ENCODE measurements around the gene PHF13. TPM values are rescaled to one million over a fixed set of nuclear protein-coding genes. Genes with fewer than 3 reads are reported as not detected.

Gene PHF13
- total RNA-seq, 3 donors from 2014 or later (not counting 1 experiment from before 2014, with no cell fraction given), result 7.3 to 14.2 (median 10.9) TPM

DNA sequence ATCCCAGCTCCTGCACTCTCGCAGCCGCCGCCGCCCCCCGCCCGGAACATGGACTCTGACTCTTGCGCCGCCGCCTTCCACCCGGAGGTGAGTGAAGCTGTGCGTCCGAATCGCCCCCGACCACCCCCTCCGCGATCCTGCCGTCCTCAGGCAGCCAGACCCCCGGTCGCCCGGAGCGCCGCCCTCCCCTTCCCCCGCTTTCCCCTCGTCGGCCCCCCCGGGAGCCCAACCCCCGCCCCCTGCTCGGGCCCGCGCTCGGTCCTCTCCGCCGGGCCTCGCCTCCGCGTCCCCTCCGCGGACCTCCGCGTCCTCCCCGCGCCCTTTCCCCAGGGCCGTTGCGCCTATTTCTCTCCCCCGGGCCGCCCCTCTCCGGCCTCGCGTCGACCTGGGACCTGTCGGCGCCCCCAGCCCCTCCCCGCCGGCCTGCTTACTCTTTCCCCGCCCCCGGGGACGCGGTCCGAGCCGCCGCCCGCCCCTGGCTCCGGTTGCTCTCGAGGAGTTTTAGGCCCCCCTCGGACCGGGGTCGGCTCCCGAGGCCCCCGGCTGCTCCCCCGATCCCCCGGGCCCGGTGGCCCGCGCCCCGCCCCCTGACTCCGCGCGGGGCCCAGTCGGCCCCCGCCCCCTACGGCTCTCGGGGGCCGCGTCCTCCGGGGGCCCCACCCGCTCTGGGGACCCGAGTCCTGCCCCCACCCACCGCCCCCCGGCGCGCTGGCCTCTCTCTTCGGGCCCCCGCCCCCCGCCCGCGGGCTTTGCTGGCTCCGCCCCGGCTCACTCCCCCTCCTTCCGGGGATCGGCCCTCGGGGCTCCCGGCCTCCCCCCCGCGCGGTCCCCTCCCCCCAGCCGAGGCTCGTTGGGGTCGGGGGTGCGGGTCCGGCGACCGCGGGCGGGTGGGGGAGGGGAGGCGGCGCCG lies 743 bp downstream of the PHF13 start:
- Mint-ChIP-seq H3K36me3 (no peaks in the 10 kb centered on the region), H3K4me3 (peak overlapping the region; percentile 81), H3K9me3 (no peaks in the 10 kb centered on the region), H3K27me3 (ENCODE audit: low read depth in 2 of 2) (no peaks in the 10 kb centered on the region), H3K4me1 (peaks cover 7 to 14% of the 10 kb centered on the region in 2 donors), H3K27ac (no peak overlapping the region)
- H3K4me3 ChIP-seq (ENCODE audit: low read length), result peak overlapping the region; percentile 34
- no peaks in the 10 kb centered on the region for H3K9me3 ChIP-seq (ENCODE audit: control insufficient read depth, insufficient read depth, low read length)
- H3K36me3 ChIP-seq (ENCODE audit: control insufficient read depth, insufficient read depth, low read length), result no peaks in the 10 kb centered on the region
- TF ChIP-seq, protein P1, sequence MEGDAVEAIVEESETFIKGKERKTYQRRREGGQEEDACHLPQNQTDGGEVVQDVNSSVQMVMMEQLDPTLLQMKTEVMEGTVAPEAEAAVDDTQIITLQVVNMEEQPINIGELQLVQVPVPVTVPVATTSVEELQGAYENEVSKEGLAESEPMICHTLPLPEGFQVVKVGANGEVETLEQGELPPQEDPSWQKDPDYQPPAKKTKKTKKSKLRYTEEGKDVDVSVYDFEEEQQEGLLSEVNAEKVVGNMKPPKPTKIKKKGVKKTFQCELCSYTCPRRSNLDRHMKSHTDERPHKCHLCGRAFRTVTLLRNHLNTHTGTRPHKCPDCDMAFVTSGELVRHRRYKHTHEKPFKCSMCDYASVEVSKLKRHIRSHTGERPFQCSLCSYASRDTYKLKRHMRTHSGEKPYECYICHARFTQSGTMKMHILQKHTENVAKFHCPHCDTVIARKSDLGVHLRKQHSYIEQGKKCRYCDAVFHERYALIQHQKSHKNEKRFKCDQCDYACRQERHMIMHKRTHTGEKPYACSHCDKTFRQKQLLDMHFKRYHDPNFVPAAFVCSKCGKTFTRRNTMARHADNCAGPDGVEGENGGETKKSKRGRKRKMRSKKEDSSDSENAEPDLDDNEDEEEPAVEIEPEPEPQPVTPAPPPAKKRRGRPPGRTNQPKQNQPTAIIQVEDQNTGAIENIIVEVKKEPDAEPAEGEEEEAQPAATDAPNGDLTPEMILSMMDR (IDR thresholded peaks at IDR 0.05), result no peak
- ATAC-seq (peak in 1 of 3 donors; percentile 5), DNase-seq (peak; percentile 43 to 65)
- no peaks in the 10 kb centered on the region for H3K27me3 ChIP-seq (ENCODE audit: control insufficient read depth, insufficient read depth, low read length)
- intact Hi-C loops (cut with micrococcal nuclease), result no loop called here
- peaks cover 17% of the 10 kb centered on the region for H3K4me1 ChIP-seq (ENCODE audit: control insufficient read depth, insufficient read depth, low read length)
- H3K27ac ChIP-seq (ENCODE audit: low read length), result no peak overlapping the region
- WGBS (ENCODE audit: insufficient coverage), result under 1% methylated on average over 97 of the region's 117 CpGs

DNA sequence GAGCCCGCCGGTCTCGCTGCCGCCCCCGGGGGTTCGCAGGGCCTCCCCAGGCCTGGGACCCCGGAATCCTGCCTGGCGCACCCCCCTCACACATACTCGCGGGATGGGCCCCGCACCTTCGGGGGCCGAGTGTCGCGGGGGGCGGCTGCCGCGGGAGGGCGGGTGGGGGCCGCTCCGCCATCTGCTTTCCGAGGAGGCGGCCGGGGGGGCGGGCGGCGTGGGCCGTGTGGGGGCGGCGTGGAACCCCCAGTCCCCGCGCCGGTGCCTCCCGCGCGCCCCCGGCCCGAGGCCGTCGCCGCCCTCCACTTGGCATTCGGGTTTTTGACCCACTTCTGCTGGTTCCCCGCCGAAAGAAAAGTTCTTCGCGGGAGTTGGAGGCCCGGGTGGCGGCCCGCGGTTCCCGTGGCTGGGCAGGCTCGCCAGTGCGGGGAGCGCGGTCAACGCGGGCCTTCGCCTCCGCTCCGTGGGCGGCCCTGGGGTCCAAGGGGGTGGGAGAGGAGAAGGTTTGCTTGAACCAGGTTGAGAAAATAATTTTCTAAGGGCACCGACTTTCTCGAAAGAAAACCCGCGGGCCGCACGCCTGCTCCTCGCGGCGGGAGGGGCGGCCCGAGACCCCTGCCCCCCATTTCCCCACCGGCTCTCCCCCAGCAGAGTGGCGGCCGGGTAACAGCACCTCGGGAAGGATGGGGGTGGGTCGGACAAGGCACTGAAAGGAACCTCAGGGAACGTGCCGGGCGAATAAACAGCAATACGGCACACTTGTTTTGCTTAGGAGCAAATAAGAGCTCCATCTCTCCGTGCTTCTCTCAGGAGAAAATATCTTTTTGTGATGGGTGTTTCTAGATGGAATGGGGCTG lies 1.6 kb downstream of the PHF13 start:
- TF ChIP-seq, protein P1 (IDR thresholded peaks at IDR 0.05), result no peak
- Mint-ChIP-seq H3K36me3 (no peaks in the 10 kb centered on the region), H3K9me3 (no peaks in the 10 kb centered on the region), H3K4me3 (peak overlapping the region; percentile 81), H3K27ac (peak overlapping the region in 1 of 2 donors; percentile 41), H3K4me1 (peaks cover 7 to 14% of the 10 kb centered on the region in 2 donors), H3K27me3 (ENCODE audit: low read depth in 2 of 2) (no peaks in the 10 kb centered on the region)
- WGBS (ENCODE audit: insufficient coverage), result 5% methylated on average over 82 of the region's 82 CpGs
- ATAC-seq (no peak), DNase-seq (peak; percentile 28 to 30)
- Histone ChIP-seq H3K27me3 (ENCODE audit: control insufficient read depth, insufficient read depth, low read length) (no peaks in the 10 kb centered on the region), H3K27ac (ENCODE audit: low read length) (no peak overlapping the region), H3K36me3 (ENCODE audit: control insufficient read depth, insufficient read depth, low read length) (peaks cover 3% of the 10 kb centered on the region), H3K4me3 (ENCODE audit: low read length) (peak overlapping the region; percentile 34), H3K9me3 (ENCODE audit: control insufficient read depth, insufficient read depth, low read length) (no peaks in the 10 kb centered on the region), H3K4me1 (ENCODE audit: control insufficient read depth, insufficient read depth, low read length) (peaks cover 17% of the 10 kb centered on the region)
- intact Hi-C loops (cut with micrococcal nuclease), result no loop called here

DNA sequence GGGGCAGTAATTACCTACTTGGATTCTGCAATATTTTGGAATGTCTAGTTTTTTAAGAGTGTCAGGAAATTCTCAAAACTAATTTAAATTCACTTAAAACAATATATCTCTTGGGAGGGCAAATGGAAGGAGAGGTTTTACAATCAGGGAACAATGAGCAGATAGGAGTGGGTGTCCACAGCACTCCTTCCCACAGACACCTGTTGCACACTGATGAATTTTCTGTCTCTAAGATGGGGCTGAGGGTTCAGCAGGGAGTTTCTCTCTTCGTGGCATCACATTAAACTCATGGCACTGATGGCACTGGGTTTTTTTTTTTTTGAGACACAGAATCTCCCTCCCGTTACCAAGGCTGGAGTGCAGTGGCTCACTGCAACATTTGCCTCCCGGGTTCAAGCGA lies 5.5 kb downstream of the PHF13 start:
- peaks cover 0 to 7% of the 10 kb centered on the region in 2 donors for H3K4me1 Mint-ChIP-seq
- 96% methylated on average over 4 of the region's 4 CpGs for whole genome bisulfite sequencing (ENCODE audit: insufficient coverage)
- H3K4me3 Mint-ChIP-seq, result no peak overlapping the region
- H3K27ac Mint-ChIP-seq, result no peak overlapping the region
- intact Hi-C loops (cut with micrococcal nuclease), result no loop called here
- H3K4me1 ChIP-seq (ENCODE audit: control insufficient read depth, insufficient read depth, low read length), result peaks cover 7% of the 10 kb centered on the region
- H3K27me3 Mint-ChIP-seq (ENCODE audit: low read depth in 2 of 2), result no peaks in the 10 kb centered on the region
- H3K27ac ChIP-seq (ENCODE audit: low read length), result no peak overlapping the region
- no peak overlapping the region for H3K4me3 ChIP-seq (ENCODE audit: low read length)
- H3K27me3 ChIP-seq (ENCODE audit: control insufficient read depth, insufficient read depth, low read length), result no peaks in the 10 kb centered on the region
- no peaks in the 10 kb centered on the region for H3K9me3 ChIP-seq (ENCODE audit: control insufficient read depth, insufficient read depth, low read length)
- no peaks in the 10 kb centered on the region for H3K36me3 Mint-ChIP-seq
- DNase-seq (no peak), ATAC-seq (no peak)
- peaks cover 9% of the 10 kb centered on the region for H3K36me3 ChIP-seq (ENCODE audit: control insufficient read depth, insufficient read depth, low read length)
- TF ChIP-seq, protein P1 (IDR thresholded peaks at IDR 0.05), result no peak
- H3K9me3 Mint-ChIP-seq, result no peaks in the 10 kb centered on the region
